Smooth muscle cell (in vitro differentiated cells): ENCODE measurements around the gene SIGLEC11. TPM values are rescaled to one million over a fixed set of nuclear protein-coding genes. Genes with fewer than 3 reads are reported as not detected.

Source experiments
- DNase-seq: peaks from one replicate; lab custom pipeline; 2025; ENCODE audit not compliant: unreplicated experiment; lab: John Stamatoyannopoulos, UW
- H2AFZ ChIP-seq: fragments of 200-600 bp; sonication (generic); 2 replicates; pipeline ENCODE4 v1.6.0; 2016; ENCODE audit warnings: antibody characterized with exemption, low read depth, mild to moderate bottlenecking
- H3F3A ChIP-seq: fragments of 200-600 bp; sonication (generic); 2 replicates; pipeline ENCODE4 v1.6.0; 2017; ENCODE audit warnings: antibody characterized with exemption, low read depth
- H3K27ac ChIP-seq: fragments of 200-600 bp; sonication (generic); 2 replicates; pipeline ENCODE4 v1.5.1; 2016; ENCODE audit warnings: low read depth, mild to moderate bottlenecking
- H3K27me3 ChIP-seq: fragments of 200-600 bp; sonication (generic); 2 replicates; pipeline ENCODE4 v1.6.1; 2016; ENCODE audit warnings: low read depth, mild to moderate bottlenecking
- H3K36me3 ChIP-seq: fragments of 200-600 bp; sonication (generic); 2 replicates; pipeline ENCODE4 v1.5.1; 2016; ENCODE audit warnings: low read depth
- H3K4me1 ChIP-seq: fragments of 200-600 bp; sonication (generic); 2 replicates; pipeline ENCODE4 v1.5.1; 2016; ENCODE audit warnings: low read depth
- H3K4me2 ChIP-seq: fragments of 200-600 bp; sonication (generic); 2 replicates; pipeline ENCODE4 v1.6.0; 2016; ENCODE audit warnings: mild to moderate bottlenecking
- H3K4me3 ChIP-seq: fragments of 200-600 bp; sonication (generic); 2 replicates; pipeline ENCODE4 v1.5.1; 2016; ENCODE audit warnings: mild to moderate bottlenecking
- H3K79me2 ChIP-seq: fragments of 200-600 bp; sonication (generic); 2 replicates; pipeline ENCODE4 v1.6.0; 2016; ENCODE audit warnings: low read depth, mild to moderate bottlenecking
- H3K9ac ChIP-seq: fragments of 200-600 bp; sonication (generic); 2 replicates; pipeline ENCODE4 v1.6.0; 2016; ENCODE audit warnings: low read depth
- H3K9me3 ChIP-seq: fragments of 200-600 bp; sonication (generic); replicated peaks from 2 replicates; pipeline ENCODE4 v1.5.1; 2016; ENCODE audit warnings: low read depth
- H4K20me1 ChIP-seq: fragments of 200-600 bp; sonication (generic); 2 replicates; pipeline ENCODE4 v1.6.0; 2016; ENCODE audit warnings: low read depth
- CTCF ChIP-seq: fragments of 200-600 bp; sonication (generic); IDR thresholded peaks from 2 replicates; pipeline ENCODE4 v1.5.1; 2017; ENCODE audit warnings: borderline replicate concordance, mild to moderate bottlenecking, antibody characterized with exemption; ENCODE audit not compliant: insufficient read depth, poor library complexity, severe bottlenecking
- WGBS: methylation state at CpG from one replicate; pipeline ENCODE4 v1.1.7; 2016; ENCODE audit warnings: low lambda C conversion rate; 5-methylcytosine and 5-hydroxymethylcytosine counted together
- polyA plus RNA-seq: library from polyadenylated mRNA; unstranded; fragments of >200 nt; fragmentation: Nextera tagmentation; extraction: Ambion mirVana; gene quantifications from 2 replicates; pipeline ENCODE4 v1.2.1, GENCODE V29; 2016
- total RNA-seq: library from RNA; depleted of rRNA; stranded (reverse); fragments of >200 nt; gene quantifications from 2 replicates; pipeline ENCODE4 v1.2.3, GENCODE V29; 2014

SIGLEC11 gene
- total and polyA plus RNA-seq, 2 experiments from 2014 or later: not detected

GRCh38 chr19:49985871-49986270, 24.9 kb upstream of the SIGLEC11 start:
- TF ChIP-seq CTCF: no peak
- H3K4me2 ChIP-seq: no peak overlapping the region
- H3K4me3 ChIP-seq: no peak overlapping the region
- DNase-seq: no peak
- H3K9ac ChIP-seq: no peak overlapping the region
- no peaks in the 10 kb centered on the region for H3K4me1 ChIP-seq
- 91% methylated on average over 3 of the region's 3 CpGs for WGBS
- no peaks in the 10 kb centered on the region for H3F3A ChIP-seq
- no peaks in the 10 kb centered on the region for H3K36me3 ChIP-seq
- no peak overlapping the region for H3K27ac ChIP-seq
- H2AFZ ChIP-seq: no peak overlapping the region
- peaks cover 45% of the 10 kb centered on the region for H4K20me1 ChIP-seq
- no peaks in the 10 kb centered on the region for H3K9me3 ChIP-seq
- H3K27me3 ChIP-seq: no peaks in the 10 kb centered on the region
- H3K79me2 ChIP-seq: no peaks in the 10 kb centered on the region

- no peaks in the 10 kb centered on the region for H3K36me3 ChIP-seq
- no peak for TF ChIP-seq CTCF
- no peak overlapping the region for H3K27ac ChIP-seq
- H3K27me3 ChIP-seq: no peaks in the 10 kb centered on the region
- no peaks in the 10 kb centered on the region for H3F3A ChIP-seq
- DNase-seq: no peak
- no peaks in the 10 kb centered on the region for H3K79me2 ChIP-seq
- 84% methylated on average over 11 of the region's 11 CpGs for WGBS
- peaks cover 41% of the 10 kb centered on the region for H4K20me1 ChIP-seq
- no peaks in the 10 kb centered on the region for H3K4me1 ChIP-seq
- H3K4me3 ChIP-seq: no peak overlapping the region
- H3K9ac ChIP-seq: no peak overlapping the region
- no peaks in the 10 kb centered on the region for H3K9me3 ChIP-seq
- no peak overlapping the region for H3K4me2 ChIP-seq
- H2AFZ ChIP-seq: no peak overlapping the region
These were observed 23.5 kb upstream of the SIGLEC11 start for GRCh38 chr19:49984491-49984890.

- H3K36me3 ChIP-seq: no peaks in the 10 kb centered on the region
- H3K4me2 ChIP-seq: no peak overlapping the region
- H4K20me1 ChIP-seq: peaks cover 33% of the 10 kb centered on the region
- 43% methylated on average over 10 of the region's 10 CpGs for WGBS
- H3K4me3 ChIP-seq: no peak overlapping the region
- H3K27ac ChIP-seq: no peak overlapping the region
- H2AFZ ChIP-seq: no peak overlapping the region
- H3K9me3 ChIP-seq: no peaks in the 10 kb centered on the region
- H3K9ac ChIP-seq: no peak overlapping the region
- no peaks in the 10 kb centered on the region for H3K79me2 ChIP-seq
- H3F3A ChIP-seq: no peaks in the 10 kb centered on the region
- H3K27me3 ChIP-seq: no peaks in the 10 kb centered on the region
- TF ChIP-seq CTCF: peak; percentile 71
- DNase-seq: no peak
- no peaks in the 10 kb centered on the region for H3K4me1 ChIP-seq
These were observed 22.8 kb upstream of the SIGLEC11 start for GRCh38 chr19:49983645-49984229.
